OCI-M2 (cell line): ENCODE measurements around the gene TRHDE.

Experiments used
- DNase-seq: peaks from one replicate; lab custom pipeline; 2025; ENCODE audit not compliant: unreplicated experiment; lab: John Stamatoyannopoulos, UW

The TRHDE gene

DNA sequence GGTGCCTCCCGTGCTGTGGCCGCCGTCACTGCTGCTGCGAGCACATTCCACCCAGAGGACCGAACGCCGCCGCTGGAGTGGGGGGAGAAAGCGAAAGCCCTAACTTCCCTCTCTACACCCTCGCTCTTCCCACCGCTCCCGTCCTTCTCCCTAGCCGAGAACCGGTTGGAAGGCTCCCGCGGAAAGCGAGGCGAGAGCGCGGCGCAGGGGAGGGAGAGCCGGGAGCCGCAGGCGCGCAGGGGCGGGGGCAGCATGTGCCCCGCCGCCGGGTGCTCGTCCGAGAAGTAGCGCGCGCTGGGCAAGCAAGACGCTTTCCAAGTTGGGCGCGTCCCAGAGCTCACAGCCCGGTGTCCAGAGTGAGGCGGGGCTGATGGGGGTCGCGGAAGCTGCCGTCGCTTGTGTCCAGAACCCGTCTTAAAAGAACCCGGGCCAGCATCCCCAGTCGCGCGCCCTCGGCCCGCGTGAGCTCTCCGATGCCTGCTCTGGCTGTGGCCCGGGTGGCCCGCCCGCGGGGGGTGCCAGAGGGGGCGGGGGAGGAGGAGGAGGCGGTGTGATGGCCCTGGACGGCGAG, at the start of gene TRHDE:
Gene TRHDE, plus strand, starts transcription at position 280 of the 571 bp plus-strand sequence. Its CDS starts 274 bp downstream, at position 554.
- no peak for DNase-seq

GRCh38 chr12:72226510-72226909, 45.7 kb upstream of the TRHDE start:
- DNase-seq: no peak

GRCh38 chr12:72228424-72228823, 43.7 kb upstream of the TRHDE start:
- DNase-seq: no peak

DNA sequence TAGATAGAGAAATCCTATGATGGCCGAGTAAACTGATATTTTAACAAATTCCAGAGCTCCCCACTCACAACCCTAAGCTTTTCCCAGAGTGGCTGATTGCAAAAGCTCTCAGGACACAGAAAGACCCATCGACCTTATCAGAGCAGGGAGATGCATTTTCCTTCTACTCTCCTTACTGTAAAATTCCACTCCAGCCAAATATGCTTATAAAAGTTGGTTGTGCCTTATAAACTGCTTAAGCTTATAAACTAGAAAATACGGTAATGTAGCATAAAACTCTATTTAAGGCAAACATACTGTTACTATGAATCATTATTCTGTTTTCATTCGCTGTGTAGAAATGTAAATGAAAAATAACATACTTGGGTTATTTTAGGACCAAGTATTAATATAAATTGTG, 41.6 kb upstream of the TRHDE start:
- no peak for DNase-seq

DNA sequence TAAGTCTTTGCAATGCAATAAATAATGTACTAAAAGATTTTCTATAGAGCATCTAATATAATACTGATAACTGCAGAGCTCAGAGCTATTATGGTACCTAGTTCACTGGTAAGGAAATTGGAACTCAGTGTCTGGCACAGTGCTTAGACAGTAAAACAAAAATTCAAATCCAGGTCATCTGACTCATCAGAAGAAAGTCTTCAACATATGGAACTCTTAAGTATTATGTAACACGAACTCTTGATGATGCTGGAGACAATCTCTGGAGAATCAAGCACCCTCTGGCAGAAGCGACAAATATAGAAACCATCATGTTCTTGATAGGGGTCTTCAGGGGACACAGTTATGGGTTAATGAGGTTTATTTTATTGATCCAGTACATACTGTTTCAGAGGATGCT, 37.3 kb upstream of the TRHDE start:
- no peak for DNase-seq

GRCh38 chr12:72236071-72236705, 36.0 kb upstream of the TRHDE start:
- DNase-seq: no peak

DNA sequence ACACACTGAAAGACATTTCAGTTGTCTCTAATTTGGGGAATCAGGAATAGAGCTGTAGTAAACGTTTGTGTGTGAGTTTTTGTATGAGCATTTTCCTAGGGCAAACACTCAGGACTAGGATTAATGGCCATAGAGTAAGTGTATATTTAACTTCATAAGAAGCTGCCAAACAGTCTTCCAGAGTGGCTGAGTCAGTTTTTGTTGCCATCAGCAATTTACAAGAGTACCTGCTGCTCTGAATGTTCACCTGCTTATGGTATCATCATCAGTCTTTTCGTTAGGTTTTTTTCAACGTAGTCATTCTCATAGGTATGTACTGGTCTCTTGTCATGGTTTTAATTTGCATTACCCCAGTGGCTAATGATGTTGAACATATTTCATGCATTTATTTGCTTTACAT, 30.6 kb upstream of the TRHDE start:
- DNase-seq: no peak

- DNase-seq: no peak
Observed at GRCh38 chr12:72242946-72243345, 29.2 kb upstream of the TRHDE start.

GRCh38 chr12:72246370-72246769, 25.8 kb upstream of the TRHDE start:
- DNase-seq: no peak

DNA sequence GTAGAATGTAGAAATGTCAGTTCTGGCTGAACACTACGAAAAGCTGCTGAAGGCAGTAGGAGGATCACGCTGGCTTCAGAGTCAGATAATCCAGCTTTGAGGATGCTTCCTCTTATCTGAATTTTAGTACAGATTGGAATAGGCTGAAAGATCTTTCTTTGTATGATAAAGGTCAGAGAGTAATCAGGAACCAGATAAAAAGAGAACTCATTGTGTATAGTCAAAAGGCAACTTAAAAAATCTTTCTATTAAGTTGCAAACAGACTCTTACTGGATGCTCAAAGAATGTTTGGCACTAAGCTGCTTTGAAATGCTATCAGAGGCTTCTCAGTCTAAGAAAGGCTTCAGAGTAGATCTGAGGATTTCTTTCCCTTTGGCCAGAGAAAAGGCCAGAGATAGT, 21.8 kb upstream of the TRHDE start:
- no peak for DNase-seq

DNA sequence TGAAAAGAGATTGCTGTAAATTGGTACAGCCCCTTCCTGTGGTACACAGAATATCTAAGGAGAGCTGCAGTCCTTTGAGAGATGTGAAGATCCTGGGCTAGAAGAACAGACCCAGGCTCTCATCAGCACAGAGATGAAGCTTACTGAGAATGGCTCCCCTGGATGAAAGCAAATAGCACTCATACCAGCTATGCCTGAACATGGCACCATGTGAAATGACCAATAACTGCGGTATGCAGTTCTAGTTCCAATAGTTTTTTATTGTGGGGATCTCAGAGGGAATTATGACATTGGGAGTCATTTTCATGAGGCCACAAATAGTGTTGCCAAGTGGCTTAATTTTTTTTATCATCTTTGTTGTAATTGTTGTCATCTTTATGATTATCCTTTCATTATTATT, 15.4 kb upstream of the TRHDE start:
- DNase-seq: no peak

- no peak for DNase-seq
Observed at GRCh38 chr12:72261885-72262284, 10.3 kb upstream of the TRHDE start.

- no peak for DNase-seq
Observed at GRCh38 chr12:72264548-72265175, 7.5 kb upstream of the TRHDE start.

DNA sequence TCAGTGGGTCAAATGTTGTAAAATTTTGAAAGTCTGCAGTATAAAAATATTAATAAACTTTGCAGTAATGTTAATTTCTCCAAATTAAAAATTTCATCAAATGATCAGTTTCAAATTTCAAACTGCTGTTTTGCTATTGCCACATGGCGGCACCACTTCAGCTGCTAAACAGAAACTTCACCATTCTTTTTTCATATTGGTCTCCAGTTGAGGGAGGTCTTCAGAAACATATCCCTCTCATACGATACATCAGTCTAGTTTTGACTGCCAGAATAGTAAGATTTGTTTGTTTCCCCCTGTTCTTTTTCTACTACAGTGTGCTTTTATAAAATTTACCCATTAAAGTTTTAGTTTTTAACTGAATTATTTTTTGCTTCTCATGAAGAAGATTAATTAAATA, 4.2 kb upstream of the TRHDE start:
- DNase-seq: no peak

GRCh38 chr12:72268386-72268785, 3.8 kb upstream of the TRHDE start:
- no peak for DNase-seq

- DNase-seq: no peak
Observed at GRCh38 chr12:72269491-72269890, 2.7 kb upstream of the TRHDE start.

- no peak for DNase-seq
Observed at GRCh38 chr12:72270246-72270645, 1.9 kb upstream of the TRHDE start.

DNA sequence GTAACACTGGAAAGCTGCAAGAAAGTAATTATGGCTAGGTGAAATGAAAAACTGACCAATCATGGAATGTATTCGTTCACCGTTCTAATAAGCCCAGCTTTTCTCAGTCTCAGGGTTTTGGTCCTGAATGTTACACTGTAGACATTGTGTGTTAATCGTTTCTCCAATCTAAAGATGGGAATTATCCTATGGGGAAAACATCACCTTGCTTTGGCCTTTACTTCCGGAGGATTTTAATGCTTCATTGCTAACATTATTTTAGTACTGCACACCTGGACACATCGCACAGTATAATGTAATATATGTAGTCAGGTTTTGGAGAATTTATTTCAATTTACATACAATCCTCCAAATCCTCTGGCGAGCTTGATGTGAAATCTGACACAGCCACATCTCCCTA, 1.2 kb upstream of the TRHDE start:
- DNase-seq: no peak

DNA sequence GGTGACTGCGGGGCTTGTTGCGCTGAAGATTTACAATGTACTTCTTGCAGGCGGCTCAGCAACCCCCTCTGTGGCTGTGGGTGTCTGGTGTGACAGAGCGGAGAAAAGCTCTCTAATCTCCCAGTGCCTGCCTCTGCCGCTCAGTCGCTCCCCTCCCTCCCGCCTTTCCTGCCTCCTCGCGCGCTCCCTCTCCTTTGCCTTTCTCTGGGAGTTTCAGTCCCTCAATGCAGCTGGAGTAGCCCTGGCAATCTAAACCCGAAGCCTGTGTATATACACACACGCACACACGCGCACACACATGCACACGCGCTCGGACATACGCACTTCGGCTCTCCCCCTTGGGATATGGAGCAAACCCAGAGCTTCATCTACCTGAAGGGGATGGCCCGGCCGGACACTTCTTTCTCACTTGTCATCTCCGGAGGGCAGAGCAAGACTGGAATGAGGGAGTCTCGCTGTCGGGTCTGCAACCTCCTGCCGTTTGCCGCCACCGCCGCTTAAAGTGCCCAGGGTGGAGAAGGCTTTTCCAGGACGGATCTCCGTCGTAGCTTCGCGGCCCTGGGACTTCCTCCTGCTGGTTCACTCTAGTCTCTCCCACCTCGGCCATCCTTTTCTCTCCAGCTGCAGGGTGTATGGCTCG, 599 bp upstream of the TRHDE start:
- no peak for DNase-seq

DNA sequence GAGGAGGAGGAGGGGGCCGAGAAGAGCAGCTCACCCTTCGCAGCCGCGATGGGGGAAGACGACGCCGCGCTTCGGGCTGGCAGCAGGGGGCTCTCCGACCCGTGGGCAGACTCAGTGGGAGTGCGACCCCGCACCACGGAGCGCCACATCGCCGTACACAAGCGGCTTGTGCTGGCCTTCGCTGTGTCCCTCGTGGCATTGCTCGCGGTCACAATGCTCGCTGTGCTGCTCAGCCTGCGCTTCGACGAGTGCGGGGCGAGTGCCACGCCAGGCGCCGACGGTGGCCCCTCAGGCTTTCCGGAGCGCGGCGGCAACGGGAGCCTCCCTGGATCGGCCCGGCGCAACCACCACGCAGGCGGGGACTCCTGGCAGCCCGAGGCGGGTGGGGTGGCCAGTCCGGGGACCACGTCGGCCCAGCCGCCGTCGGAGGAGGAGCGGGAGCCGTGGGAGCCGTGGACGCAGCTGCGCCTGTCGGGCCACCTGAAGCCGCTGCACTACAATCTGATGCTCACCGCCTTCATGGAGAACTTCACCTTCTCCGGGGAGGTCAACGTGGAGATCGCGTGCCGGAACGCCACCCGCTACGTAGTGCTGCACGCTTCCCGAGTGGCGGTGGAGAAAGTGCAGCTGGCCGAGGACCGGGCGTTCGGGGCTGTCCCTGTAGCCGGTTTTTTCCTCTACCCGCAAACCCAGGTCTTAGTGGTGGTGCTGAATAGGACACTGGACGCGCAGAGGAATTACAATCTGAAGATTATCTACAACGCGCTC, 745 bp downstream of the TRHDE start:
- no peak for DNase-seq

DNA sequence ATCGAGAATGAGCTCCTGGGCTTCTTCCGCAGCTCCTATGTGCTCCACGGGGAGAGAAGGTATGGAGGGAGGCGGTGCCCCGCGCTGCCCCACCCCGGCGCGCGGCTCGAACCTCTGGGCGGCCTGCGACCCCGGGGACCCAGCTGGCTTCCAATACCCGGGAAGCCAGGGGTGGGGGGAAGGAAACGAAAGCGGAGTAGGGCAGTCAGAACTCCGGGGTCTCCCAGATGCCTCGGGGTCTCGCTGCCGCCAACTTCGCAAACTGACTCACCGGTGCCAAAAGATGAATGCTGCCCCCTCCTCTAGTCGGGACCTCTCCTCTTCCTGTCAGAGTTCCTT, 1.3 kb downstream of the TRHDE start:
- no peak for DNase-seq
